HEK293T (cell line): Measurements from ENCODE around the gene TBP.

Experiments
- BHLHE40 ChIP-seq: fragments of 450-650 bp; IDR thresholded peaks from 2 replicates; pipeline ENCODE4 v1.6.1; 2016; ENCODE audit warnings: mild to moderate bottlenecking, moderate library complexity, borderline replicate concordance
- ELF4 ChIP-seq: fragments of 450-650 bp; IDR thresholded peaks from 2 replicates; pipeline ENCODE4 v1.6.1; 2017; ENCODE audit warnings: antibody characterized with exemption
- HDGF ChIP-seq: fragments of 450-650 bp; IDR thresholded peaks from 2 replicates; pipeline ENCODE4 v1.6.1; 2017; ENCODE audit warnings: antibody characterized with exemption, borderline replicate concordance
- LEF1 ChIP-seq: fragments of 450-650 bp; IDR thresholded peaks from 2 replicates; pipeline ENCODE4 v1.6.1; 2017; ENCODE audit warnings: mild to moderate bottlenecking, borderline replicate concordance
- NFRKB ChIP-seq: fragments of 450-650 bp; IDR thresholded peaks from 2 replicates; pipeline ENCODE4 v1.6.1; 2016; ENCODE audit warnings: mild to moderate bottlenecking, moderate library complexity

DNA sequence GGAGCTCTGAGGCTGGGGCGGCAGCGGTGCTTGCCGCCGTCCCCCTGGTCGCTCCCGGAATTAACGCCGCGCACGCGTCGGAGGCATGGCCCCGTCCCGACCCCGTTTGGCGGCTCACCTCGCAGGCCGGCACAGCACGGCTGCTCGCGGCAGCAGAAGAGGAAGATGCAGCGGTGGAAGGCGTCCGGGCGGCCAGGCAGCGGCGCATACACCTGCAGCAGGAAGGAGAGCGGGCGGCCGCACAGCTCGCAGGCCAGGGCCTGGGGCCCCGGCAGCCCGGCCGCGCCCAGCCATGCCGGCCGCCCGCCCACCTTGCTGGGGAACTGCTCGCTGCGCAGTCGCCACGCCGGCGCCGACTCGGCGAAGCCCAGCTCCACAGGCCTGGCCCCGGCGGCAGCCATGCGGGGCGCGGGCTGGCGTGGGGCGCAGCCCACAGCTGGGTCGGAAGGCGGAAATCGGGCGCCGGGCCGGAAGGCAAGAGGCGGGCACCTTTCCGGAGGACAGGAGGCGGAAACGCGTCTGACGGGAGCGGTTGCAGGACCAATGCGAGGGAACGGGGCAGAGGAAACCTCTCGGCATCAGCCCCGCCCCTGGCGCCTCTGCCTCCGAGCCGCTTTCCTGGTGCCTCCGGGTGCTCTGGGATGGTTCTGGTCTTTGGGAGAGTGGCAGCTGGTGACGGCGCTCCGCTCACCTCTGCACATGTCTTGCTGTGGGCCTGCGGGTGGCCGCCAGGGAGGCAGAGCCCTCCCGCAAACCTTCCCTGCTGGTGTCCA is 30.2 kb downstream of the TBP start, which contains the start of gene PDCD2:
- TF ChIP-seq BHLHE40 (no peak), ELF4 (no peak; the same call in 1 of the 2 replicates), LEF1 (peak; percentile 92), HDGF (no peak), NFRKB (no peak)
